Endothelial cell of umbilical vein (primary cell): ENCODE results near the gene GATA1. TPM values are rescaled to one million over a fixed set of nuclear protein-coding genes. Genes with fewer than 3 reads are reported as not detected.

Experiments used
- BruUV-seq: library from RNA; stranded (reverse); fragments of 400-500 nt; replicated peaks from 2 replicates; lab custom pipeline; 2021; lab: Mats Ljungman, UMichigan
- CTCF ChIA-PET: fragments of 300-600, 350-600 bp; sonication (Branson Sonifier 250); formaldehyde crosslinking; loops from one replicate; lab custom pipeline; 2021; ENCODE audit warnings: antibody characterized with exemption, inconsistent platforms; lab: Charles Lee
- POLR2A ChIA-PET: fragments of 300-600, 350-600 bp; sonication (Branson Sonifier 250); formaldehyde crosslinking; loops from one replicate; lab custom pipeline; 2021; ENCODE audit warnings: antibody characterized with exemption, inconsistent platforms; lab: Charles Lee
- DNase-seq: peaks from one replicate; pipeline ENCODE4 v3.0.0-alpha.2; 2011; ENCODE audit warnings: low read depth, low spot score
- FAIRE-seq: peaks from 2 replicates; lab custom pipeline; 2011; peaks lifted over from hg19 to GRCh38; lab: Jason Lieb, UNC
- H2AFZ ChIP-seq: 2 replicates; pipeline ENCODE4 v1.6.0; 2012; ENCODE audit warnings: low read depth, low read length, control low read depth, inconsistent platforms
- H3K27ac ChIP-seq: 2 replicates; pipeline ENCODE4 v1.5.1; 2011; ENCODE audit warnings: low read depth, mild to moderate bottlenecking, control low read depth, low read length, moderate library complexity; ENCODE audit not compliant: insufficient read depth
- H3K27me3 ChIP-seq, 2 experiments: 2 replicates each; pipeline versions ENCODE4 v1.6.0 to v1.6.1; 2011; ENCODE audit warnings: low read length in 2 of 2, mixed read lengths in 1 of 2; ENCODE audit not compliant: control insufficient read depth in 2 of 2, insufficient read depth in 2 of 2
- H3K36me3 ChIP-seq, 2 experiments: 2 replicates in 1 of 2; 3 replicates in 1 of 2; pipeline ENCODE4 v1.5.1; 2011; ENCODE audit warnings: low read length in 2 of 2, mild to moderate bottlenecking in 1 of 2, moderate library complexity in 1 of 2; ENCODE audit not compliant: control insufficient read depth in 2 of 2, insufficient read depth in 2 of 2; ENCODE audit errors: extremely low read depth in 1 of 2
- H3K4me1 ChIP-seq: 3 replicates; pipeline ENCODE4 v1.5.1; 2011; ENCODE audit warnings: mild to moderate bottlenecking, low read length; ENCODE audit not compliant: control insufficient read depth, insufficient read depth; ENCODE audit errors: extremely low read depth
- H3K4me2 ChIP-seq: 2 replicates; pipeline ENCODE4 v1.6.1; 2011; ENCODE audit warnings: low read length, control low read depth, mixed read lengths; ENCODE audit not compliant: insufficient read depth
- H3K4me3 ChIP-seq, 3 experiments: fragments of 200-600 bp in 1 of 3; sonication (generic), shearing (Covaris generic) in 1 of 3; replicated peaks in 1 of 3; 2 replicates each; pipeline ENCODE4 v1.5.1; 2011 to 2016; ENCODE audit warnings: control low read depth in 3 of 3, low read length in 3 of 3, mild to moderate bottlenecking in 2 of 3, inconsistent platforms in 1 of 3, low read depth in 1 of 3, moderate library complexity in 1 of 3; ENCODE audit not compliant: insufficient read depth in 1 of 3
- H3K79me2 ChIP-seq: 2 replicates; pipeline ENCODE4 v1.6.0; 2012; ENCODE audit warnings: low read length, inconsistent platforms; ENCODE audit not compliant: control insufficient read depth, insufficient read depth
- H3K9ac ChIP-seq: replicated peaks from 2 replicates; pipeline ENCODE3; 2011; ENCODE audit warnings: low read length, control low read depth; ENCODE audit not compliant: insufficient read depth; ENCODE audit errors: extremely low read depth
- H3K9me1 ChIP-seq: replicated peaks from 3 replicates; pipeline ENCODE4 v1.6.0; 2011; ENCODE audit warnings: mild to moderate bottlenecking, low read length; ENCODE audit not compliant: control insufficient read depth, insufficient read depth; ENCODE audit errors: extremely low read depth
- H3K9me3 ChIP-seq: replicated peaks from 2 replicates; pipeline ENCODE4 v1.5.1; 2012; ENCODE audit warnings: low read length, inconsistent platforms; ENCODE audit not compliant: control insufficient read depth, insufficient read depth
- H4K20me1 ChIP-seq: replicated peaks from 2 replicates; pipeline ENCODE3; 2011; ENCODE audit warnings: mild to moderate bottlenecking, low read length; ENCODE audit not compliant: control insufficient read depth, insufficient read depth; ENCODE audit errors: extremely low read depth
- CTCF ChIP-seq, 2 donors: IDR thresholded peaks; 1 replicate in 1 of 2; 2 replicates in 1 of 2; pipeline ENCODE4 v1.5.1; 2011; ENCODE audit warnings: low read length in 2 of 2, mild to moderate bottlenecking in 2 of 2, moderate library complexity in 2 of 2, control low read depth in 1 of 2, inconsistent platforms in 1 of 2, low read depth in 1 of 2; ENCODE audit not compliant: insufficient read depth in 1 of 2; ENCODE audit errors: extremely low read depth in 1 of 2
- EZH2 ChIP-seq: IDR thresholded peaks from 2 replicates; pipeline ENCODE4 v1.6.1; 2012; ENCODE audit warnings: borderline replicate concordance, low read depth, mild to moderate bottlenecking, moderate library complexity, low read length, inconsistent platforms; ENCODE audit not compliant: severe bottlenecking
- FOS ChIP-seq: IDR thresholded peaks from 2 replicates; pipeline ENCODE4 v1.6.1; 2011; ENCODE audit warnings: mild to moderate bottlenecking, low read length, moderate library complexity, borderline replicate concordance; ENCODE audit not compliant: insufficient read depth
- GATA2 ChIP-seq: IDR thresholded peaks from 2 replicates; pipeline ENCODE4 v1.7.0; 2011; ENCODE audit warnings: low read depth, mild to moderate bottlenecking, moderate library complexity, mixed read lengths, low read length; ENCODE audit not compliant: insufficient read length, insufficient read depth
- JUN ChIP-seq: IDR thresholded peaks from 2 replicates; pipeline ENCODE4 v1.6.1; 2011; ENCODE audit warnings: borderline replicate concordance, low read depth; ENCODE audit not compliant: insufficient read length, insufficient read depth
- MYC ChIP-seq: IDR thresholded peaks from one replicate; pipeline ENCODE4 v1.6.1; 2011; ENCODE audit warnings: mild to moderate bottlenecking, low read depth, low read length
- POLR2A ChIP-seq: IDR thresholded peaks from 2 replicates; pipeline ENCODE4 v1.6.1; 2012; ENCODE audit warnings: low read depth, mild to moderate bottlenecking, control low read depth, low read length
- POLR2AphosphoS5 ChIP-seq: IDR thresholded peaks from 2 replicates; pipeline ENCODE4 v1.6.1; 2012; ENCODE audit warnings: low read depth, mild to moderate bottlenecking, control low read depth, low read length, moderate library complexity; ENCODE audit not compliant: insufficient read depth
- dilution Hi-C: fragments of 300-500 bp; cut with MboI; formaldehyde crosslinking; loops from one replicate; pipeline ENCODE4 v1.15.0; 2019; ENCODE audit warnings: low sequenced_read_pairs; ENCODE audit not compliant: extremely low pct_ligation_motif_present
- intact Hi-C: fragments of 100-400 bp; cut with micrococcal nuclease; formaldehyde crosslinking; loops from one replicate; pipeline ENCODE4 v1.10.0; 2022
- polyA plus RNA-seq, 4 experiments: library from polyadenylated mRNA; depleted of rRNA in 3 of 4; stranded (reverse) in 3 of 4; unstranded in 1 of 4; fragments of >200 nt; gene quantifications; 2 replicates each; pipeline versions ENCODE4 v1.2.1 to v1.2.3, GENCODE V29; 2011 to 2012; ENCODE audit warnings: missing spikeins in 1 of 4
- total RNA-seq: library from RNA; stranded (reverse); gene quantifications from 2 replicates; pipeline ENCODE4 v1.2.3, GENCODE V29; 2021
- TF ChIP-seq, protein P1 (sequence below): IDR thresholded peaks from 2 replicates; pipeline ENCODE4 v1.6.1; 2011; ENCODE audit not compliant: insufficient read depth, insufficient read length

GATA1 gene
- total and polyA plus RNA-seq, 2 donors (not counting 3 experiments of a cell fraction or from before 2014, with no cell fraction given) = not detected

DNA sequence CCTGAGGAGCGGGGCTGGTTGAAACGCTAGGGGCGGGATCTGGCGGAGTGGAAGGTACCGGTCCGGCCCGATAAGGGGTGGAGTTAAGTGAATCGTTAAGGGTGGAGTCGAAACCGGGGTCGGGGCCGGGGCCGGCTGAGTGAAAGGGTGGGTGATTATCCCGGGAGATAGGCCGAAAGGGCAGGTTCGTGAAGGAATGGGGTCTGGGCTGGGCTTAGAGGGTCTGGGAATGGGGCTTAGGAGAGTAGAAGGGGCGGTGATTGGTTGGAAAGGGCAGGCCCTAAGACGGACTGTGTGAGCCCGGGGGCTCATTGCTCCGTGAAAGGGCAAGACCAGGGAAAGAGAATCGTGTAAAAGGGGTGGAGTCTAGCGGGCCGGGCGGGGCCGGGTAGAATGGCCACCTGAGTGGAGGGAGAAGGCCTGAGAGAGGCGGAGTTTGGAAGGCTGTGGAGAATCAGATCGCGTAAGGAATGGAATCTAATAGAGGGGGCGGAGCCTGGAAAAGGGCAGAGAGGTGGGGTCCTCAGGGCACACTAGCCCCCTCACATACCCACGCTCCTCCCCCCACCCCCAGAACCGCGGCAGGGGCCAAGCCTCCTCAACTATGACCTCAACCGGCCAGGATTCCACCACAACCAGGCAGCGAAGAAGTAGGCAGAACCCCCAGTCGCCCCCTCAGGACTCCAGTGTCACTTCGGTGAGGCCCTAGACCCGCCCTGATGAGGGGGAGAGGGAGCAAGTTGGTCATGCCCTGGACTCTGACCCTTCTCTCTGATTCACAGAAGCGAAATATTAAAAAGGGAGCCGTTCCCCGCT, 15.9 kb downstream of the GATA1 start:
- peak overlapping the region; percentile 57 to 75 (median 58) for H3K4me3 ChIP-seq
- no peak for FAIRE-seq
- no peaks in the 10 kb centered on the region for H4K20me1 ChIP-seq
- H3K27me3 ChIP-seq = no peaks in the 10 kb centered on the region
- CTCF ChIA-PET = interaction anchor here (0.5 to 1.0 kb wide), 2 partner anchors 89 to 156 kb away, joined by 3 read pairs; no protein-coding TSS in a partner anchor
- DNase-seq = peak; percentile 87
- dilution Hi-C loops = no loop called here
- BruUV-seq = no TSS peak
- intact Hi-C loops = no loop called here
- peak overlapping the region; percentile 66 for H2AFZ ChIP-seq
- peaks cover 4% of the 10 kb centered on the region for H3K4me1 ChIP-seq
- H3K4me2 ChIP-seq = peak overlapping the region; percentile 45
- TF ChIP-seq POLR2A (peak; percentile 41), GATA2 (no peak), FOS (no peak), MYC (no peak), EZH2 (no peak), POLR2AphosphoS5 (peak; percentile 38), CTCF (IDR thresholded peaks at IDR 0.05; ENCODE audit: extremely low read depth in 1 of 2, insufficient read depth in 1 of 2, low read depth in 1 of 2, low read length in 2 of 2) (peak in 1 of 2 donors; percentile 2), JUN (no peak)
- TF ChIP-seq, protein P1, sequence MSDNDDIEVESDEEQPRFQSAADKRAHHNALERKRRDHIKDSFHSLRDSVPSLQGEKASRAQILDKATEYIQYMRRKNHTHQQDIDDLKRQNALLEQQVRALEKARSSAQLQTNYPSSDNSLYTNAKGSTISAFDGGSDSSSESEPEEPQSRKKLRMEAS = no peak
- H3K9me1 ChIP-seq = no peaks in the 10 kb centered on the region
- H3K9ac ChIP-seq = peak overlapping the region; percentile 94
- no peaks in the 10 kb centered on the region for H3K36me3 ChIP-seq
- POLR2A ChIA-PET = interaction anchor here (1.0 kb wide), 1 partner anchor 65 kb away, joined by 5 read pairs; no protein-coding TSS in a partner anchor
- H3K9me3 ChIP-seq = no peaks in the 10 kb centered on the region
- H3K27ac ChIP-seq = peak overlapping the region; percentile 87
- no peaks in the 10 kb centered on the region for H3K79me2 ChIP-seq
